ENCODE results near the gene VAMP8.

GRCh38 chr2:85621338-85621737, 44.0 kb downstream of the VAMP8 start:
- TF ChIP-seq POLR2A (IDR thresholded peaks at IDR 0.05) (no peak), POLR2AphosphoS5 (IDR thresholded peaks at IDR 0.05; ENCODE audit: insufficient read depth in 1 of 2, low read depth in 1 of 2) (no peak)
- TF ChIP-seq, protein P1, sequence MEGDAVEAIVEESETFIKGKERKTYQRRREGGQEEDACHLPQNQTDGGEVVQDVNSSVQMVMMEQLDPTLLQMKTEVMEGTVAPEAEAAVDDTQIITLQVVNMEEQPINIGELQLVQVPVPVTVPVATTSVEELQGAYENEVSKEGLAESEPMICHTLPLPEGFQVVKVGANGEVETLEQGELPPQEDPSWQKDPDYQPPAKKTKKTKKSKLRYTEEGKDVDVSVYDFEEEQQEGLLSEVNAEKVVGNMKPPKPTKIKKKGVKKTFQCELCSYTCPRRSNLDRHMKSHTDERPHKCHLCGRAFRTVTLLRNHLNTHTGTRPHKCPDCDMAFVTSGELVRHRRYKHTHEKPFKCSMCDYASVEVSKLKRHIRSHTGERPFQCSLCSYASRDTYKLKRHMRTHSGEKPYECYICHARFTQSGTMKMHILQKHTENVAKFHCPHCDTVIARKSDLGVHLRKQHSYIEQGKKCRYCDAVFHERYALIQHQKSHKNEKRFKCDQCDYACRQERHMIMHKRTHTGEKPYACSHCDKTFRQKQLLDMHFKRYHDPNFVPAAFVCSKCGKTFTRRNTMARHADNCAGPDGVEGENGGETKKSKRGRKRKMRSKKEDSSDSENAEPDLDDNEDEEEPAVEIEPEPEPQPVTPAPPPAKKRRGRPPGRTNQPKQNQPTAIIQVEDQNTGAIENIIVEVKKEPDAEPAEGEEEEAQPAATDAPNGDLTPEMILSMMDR (IDR thresholded peaks at IDR 0.05): no peak
